T1000 (cell line): Measurements from ENCODE around the gene ANKRD50.

Experiments used
- DNase-seq: peaks from one replicate; lab custom pipeline; 2025; ENCODE audit warnings: mixed read lengths; lab: John Stamatoyannopoulos, UW

The ANKRD50 gene, protein sequence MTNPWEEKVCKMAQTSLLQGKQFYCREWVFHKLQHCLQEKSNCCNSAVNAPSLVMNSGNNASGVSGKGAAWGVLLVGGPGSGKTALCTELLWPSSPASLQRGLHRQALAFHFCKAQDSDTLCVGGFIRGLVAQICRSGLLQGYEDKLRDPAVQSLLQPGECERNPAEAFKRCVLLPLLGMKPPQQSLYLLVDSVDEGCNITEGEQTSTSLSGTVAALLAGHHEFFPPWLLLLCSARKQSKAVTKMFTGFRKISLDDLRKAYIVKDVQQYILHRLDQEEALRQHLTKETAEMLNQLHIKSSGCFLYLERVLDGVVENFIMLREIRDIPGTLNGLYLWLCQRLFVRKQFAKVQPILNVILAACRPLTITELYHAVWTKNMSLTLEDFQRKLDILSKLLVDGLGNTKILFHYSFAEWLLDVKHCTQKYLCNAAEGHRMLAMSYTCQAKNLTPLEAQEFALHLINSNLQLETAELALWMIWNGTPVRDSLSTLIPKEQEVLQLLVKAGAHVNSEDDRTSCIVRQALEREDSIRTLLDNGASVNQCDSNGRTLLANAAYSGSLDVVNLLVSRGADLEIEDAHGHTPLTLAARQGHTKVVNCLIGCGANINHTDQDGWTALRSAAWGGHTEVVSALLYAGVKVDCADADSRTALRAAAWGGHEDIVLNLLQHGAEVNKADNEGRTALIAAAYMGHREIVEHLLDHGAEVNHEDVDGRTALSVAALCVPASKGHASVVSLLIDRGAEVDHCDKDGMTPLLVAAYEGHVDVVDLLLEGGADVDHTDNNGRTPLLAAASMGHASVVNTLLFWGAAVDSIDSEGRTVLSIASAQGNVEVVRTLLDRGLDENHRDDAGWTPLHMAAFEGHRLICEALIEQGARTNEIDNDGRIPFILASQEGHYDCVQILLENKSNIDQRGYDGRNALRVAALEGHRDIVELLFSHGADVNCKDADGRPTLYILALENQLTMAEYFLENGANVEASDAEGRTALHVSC (N-terminal part only)

DNA sequence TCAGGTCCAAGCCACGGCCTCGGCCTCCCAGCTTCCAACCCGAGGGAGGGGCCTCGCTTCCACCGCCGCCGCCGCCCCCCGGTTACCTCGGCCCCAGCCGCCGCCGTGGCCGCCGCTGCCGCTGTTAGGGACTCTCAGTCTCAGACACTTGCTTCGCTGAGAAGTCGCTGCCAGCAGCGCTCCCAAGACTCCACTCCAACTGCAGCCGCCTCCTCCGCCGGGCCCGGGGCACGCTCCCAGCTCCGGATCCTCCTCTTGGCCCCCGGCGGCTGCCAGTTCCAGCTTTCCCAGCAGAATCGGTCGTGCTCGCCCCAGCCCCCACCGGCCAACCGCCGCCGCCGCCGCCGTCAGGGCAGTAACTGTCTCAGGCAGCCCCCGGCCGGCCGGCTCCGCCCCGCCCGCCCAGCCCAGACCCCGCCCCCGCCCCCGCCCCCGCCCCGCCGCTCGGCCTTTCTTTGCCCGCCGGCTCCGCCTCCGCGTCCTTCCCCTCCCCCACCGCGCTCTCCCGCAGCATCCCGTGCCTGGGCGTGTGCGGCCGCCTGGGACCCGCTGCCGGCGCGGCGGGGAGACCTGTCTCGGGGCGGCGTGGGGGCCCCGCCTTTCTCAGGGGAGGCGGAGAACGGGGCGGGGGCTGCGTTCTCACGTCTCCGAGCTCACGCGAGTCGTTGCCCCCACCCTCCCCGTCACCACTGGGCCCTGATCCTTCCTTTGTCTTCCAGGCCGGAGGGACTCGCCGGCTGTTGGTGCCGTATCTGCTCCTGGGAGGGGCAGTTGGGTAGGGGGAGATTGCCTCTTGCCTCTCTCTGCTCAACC, at the start of gene ANKRD50:
ANKRD50 (minus strand) TSS at position 361 of the 813 bp plus-strand sequence. CDS start 2,221 bp downstream, outside the sequence.
- peak; percentile 82 for DNase-seq

DNA sequence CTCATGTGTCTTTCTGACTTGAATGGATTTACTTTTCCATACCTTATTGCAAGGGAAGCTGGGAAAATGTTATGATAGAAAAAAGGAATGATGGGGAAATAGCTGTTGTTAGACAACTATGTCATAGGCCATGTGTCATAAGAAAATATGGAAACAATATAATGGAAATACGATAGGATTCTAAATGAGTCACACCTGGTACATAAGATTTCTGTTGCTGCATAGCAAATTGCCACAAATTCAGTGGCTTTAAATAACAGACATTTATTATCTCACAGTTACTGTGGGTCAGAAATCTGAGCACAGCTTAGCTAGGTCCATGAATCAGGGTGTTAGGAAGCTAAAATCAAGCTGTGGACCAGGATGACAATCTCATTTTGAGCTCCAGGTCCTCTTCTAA, 44.6 kb upstream of the ANKRD50 start:
- no peak for DNase-seq

DNA sequence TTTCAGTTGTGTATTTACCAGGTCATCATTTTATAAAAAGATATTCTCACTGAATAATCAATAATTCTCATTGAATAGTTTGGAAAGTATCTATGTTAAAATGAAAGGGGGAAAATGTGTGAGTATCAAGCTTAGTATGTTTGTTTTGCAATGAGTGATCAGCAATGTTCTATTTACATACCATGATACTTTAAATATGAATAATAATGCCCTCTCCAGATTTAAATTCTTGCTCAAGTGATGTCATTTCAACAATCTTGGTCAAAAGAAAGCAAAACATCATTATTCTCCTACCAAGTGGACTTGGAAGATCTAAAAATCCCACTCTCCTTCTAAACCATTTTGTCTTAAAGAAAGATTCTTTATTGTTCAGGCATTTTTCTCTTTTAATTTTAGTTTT, 42.1 kb upstream of the ANKRD50 start:
- DNase-seq: no peak

DNA sequence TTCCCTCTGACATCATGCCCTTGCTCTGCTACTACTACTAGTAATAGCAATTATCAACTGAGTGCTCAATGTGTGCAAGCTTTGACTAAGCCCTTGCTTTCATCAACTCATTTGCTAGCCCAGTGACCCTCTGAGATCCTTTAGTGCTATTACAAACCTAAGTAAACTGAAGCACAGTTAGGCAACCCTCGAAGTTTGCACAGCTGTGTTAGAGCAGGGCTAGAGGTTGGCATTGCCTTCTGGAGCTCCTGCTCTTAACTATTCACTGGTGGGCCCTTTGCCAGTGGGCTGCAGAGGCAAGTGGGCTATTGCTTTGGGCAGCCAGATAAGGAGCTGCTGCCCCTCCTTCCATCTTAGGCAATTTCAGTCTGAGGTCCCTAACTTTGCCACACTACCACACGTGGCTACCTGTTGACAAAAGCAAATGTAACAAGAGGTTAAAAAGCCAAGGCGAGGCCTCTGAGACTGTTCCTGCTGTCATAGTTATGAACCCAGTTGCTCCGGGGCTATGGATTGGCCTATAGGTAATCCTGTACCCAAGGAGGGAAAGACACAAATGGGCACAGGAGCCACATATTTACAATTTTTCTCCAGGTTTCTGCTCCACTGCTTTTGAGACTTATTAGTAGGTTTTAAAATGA, 41.5 kb upstream of the ANKRD50 start:
- DNase-seq: no peak

DNA sequence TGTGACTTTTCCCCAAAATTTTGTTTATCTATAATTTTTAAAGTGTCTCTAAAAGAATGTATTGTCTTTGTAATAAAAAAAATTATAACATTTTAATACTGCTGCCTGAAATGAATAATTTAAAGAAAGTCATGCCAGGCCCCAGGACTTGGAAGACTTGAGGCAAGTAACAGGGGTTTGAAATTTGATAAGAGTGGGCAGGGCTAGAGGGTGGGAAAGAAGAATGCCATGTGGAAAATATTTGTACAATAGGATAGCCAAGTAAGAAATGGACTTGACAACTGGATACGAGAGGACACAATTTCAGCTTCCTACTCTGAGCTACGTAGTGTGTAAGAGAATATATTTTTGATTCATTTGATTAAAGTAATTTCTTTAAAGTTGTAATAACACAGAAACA, 36.9 kb upstream of the ANKRD50 start:
- no peak for DNase-seq

DNA sequence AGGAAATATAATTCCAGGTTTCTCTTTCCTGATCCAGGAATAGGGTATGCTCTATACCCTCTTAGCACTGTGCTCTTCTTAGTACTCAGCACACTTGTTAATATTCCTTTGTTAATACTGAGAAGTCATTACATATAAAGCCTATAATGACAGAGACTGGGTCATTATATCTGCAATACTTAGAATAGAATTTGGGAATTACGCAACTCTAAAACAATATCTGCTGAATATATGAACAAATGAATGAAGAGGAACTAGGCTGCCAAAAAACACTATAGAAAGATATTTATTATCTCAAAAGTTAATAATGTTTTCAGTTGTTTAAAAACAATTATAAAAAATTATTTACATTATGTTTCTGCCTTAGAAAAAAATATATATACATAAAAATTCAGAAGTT, 36.4 kb upstream of the ANKRD50 start:
- DNase-seq: no peak

DNA sequence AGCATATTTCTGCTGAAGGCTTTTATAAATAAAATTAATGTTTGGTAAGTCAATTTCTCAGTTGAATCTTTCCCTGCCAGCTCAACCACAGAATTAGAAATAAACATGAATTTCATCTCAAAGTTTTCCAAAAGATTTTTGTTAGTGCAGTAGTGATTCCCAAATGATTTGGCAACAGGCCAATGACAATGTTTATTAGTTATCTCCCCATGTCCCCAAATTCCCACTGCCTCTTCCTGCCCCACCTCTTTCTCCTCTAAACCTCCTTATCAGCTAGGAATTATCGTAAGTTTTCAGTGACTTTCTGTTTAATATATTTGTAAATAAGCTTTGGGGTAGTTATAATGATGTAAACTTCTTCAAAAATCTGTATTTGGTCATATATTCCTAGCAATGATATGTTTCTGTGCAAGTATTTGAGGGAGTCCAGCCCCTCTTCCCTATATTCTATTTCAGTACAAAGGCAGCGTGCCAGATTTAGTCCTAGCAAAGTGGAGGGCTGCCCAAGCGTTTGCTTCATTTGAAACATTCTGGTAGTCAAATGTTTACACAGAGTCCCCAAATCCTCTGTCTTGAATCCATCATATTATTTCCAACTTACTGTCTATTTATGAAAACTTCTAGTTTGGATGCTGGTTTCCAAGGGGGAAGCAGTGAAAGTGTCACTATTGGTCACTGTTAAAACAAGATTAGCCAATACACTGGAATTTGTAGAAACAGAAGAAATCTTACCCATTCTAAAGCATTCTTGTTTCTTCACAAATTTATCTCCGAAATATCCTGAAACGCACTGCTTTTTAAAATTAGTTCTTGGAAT, 33.7 kb upstream of the ANKRD50 start:
- DNase-seq: no peak

DNA sequence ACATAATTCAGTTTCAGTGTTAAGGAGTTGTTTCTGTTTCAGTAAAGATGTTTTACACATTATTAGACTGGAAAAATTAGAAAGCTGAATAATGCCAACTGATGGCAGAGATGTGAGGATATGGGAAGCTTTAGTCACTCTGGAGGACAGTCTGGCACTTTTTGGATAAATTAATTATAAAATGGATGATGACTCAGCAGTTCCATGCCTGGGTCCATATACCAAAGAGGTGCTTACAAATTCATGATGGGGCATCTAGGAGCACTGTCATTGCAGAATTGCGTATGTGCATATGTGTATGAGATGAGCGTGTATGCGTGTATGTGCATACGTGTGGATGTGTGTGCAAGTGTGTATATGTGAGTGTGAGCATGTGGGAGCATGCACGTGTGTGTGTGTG, 31.2 kb upstream of the ANKRD50 start:
- DNase-seq: no peak

DNA sequence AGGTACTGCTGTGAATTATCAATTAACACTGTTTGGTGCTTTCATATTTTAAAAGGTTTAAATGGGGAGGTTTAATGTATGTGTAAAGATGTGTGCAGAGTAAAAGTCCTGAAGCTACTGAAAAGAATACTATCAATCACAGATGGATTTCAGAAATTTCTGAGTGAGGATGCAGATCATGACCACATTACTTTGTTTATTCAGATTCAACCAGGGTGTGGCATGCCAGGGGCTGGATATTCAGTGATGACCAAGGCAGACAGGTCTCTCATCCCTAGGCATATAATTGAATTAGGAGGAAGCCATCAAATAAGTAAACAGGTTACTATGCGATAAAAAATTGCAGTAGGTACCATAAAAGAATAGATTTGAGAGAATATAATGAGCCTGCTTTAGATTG, 28.0 kb upstream of the ANKRD50 start:
- no peak for DNase-seq

DNA sequence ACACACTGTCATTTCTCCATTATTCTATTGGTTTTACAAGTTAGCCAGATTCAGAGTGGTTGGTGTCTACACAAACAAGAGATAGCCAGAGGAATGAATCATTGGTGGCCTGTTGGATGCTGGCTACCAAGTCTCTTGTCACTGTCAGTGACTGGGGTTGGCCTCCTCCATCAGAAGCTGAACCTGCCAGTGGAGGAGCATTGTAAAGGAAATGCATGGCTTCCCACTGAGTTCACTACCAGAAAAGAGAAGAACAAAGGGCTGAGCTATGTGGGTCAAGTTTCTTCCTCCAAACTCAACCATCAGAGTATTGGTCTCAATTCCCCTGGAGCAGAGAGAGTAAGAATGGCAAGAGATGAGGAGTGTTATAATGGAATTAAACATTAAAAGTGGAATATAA, 26.5 kb upstream of the ANKRD50 start:
- no peak for DNase-seq

DNA sequence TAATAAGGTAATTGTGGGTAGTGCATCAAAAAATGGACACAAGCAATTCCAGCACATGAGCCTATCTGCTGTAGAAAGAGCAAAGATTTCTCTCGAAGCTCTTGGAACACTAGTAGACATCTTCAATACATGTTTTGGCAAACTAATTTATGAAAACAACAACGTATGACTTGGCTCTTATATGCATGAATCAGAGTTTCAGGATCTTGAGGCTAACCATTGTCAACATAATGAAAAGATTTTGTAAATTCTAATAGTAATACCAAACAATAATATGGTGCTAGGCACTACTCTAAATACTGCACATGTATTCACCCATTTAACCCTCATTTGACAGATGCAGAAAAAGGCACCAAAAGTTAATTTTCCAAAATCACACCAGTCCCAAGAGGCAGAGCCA, 25.1 kb upstream of the ANKRD50 start:
- no peak for DNase-seq

DNA sequence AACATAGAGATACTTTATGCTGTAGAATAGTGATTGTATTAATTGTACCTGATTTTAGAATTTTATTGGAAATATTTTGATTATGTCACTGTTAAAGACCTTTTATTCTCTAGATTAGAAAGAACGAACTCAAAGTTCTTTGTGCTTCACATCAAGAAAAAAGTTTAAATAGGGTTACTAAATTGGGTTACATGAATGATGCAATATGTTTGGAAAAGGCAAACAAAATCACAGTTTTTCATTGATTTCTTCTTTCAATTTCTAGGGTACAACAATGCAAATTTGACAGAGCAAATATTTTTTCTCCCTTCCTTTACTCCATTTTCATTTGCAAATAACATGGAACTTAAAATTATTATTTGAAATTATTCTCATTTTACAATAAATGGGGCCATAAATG, 24.0 kb upstream of the ANKRD50 start:
- no peak for DNase-seq

DNA sequence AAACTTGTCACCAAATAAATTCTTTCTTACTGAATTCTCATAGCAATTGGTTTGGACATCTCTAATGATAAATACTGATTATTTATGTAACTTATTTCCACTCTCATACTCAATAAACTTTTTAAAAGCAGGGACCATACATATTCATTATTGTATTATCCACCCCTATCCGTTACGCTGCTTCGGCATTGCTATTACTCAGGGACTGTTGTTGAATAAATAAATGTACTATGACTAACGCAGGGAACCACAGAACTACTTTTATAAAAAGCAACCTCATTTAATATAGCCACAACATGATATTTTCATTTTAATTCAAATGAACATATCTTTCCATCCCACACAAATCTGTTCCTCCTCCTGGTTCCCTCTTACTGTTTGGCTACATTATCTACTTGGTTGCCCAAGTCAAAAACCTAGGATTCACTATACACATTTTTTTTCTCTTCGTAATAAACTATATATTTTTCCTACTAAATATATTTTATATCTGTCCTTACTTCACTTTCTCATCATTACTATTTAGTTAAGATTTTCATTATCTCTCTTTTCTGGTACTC, 14.9 kb upstream of the ANKRD50 start:
- no peak for DNase-seq

DNA sequence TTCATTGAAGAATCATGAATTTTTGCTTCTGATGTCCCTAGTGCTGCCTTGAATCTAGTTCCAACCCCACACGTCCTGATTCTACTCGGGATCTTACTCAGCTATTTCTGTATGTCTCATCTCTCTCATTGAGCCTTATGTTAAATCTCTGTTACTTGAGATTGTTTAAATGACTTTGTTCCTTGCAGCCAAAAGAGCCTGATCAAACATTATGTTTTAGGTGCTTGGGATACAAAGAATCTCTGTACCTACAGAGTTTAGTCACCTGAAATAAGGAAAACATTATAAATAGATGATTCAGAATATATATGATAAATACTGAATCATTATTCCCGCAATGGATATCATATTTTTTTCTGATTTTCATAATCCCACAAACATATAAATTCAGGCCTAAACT, 13.7 kb upstream of the ANKRD50 start:
- DNase-seq: no peak

DNA sequence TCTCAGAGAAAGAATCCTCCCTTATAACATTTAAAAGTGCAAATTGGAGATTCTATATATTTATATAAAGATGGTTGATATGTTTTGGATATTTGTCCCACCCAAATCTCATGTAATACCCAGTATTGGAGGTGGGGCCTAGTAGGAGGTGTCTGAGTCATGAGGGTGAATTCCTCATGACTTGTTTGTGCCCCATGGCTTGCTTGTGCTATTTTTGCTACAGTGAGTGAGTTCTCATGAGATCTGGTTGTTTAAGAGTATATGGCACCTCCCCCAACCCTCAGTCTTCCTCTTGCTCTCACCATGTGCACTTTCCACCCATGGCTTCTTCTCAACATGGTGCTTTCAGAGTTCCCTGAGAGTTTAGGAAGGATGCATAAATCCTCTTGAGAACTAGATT, 9.5 kb upstream of the ANKRD50 start:
- DNase-seq: no peak

DNA sequence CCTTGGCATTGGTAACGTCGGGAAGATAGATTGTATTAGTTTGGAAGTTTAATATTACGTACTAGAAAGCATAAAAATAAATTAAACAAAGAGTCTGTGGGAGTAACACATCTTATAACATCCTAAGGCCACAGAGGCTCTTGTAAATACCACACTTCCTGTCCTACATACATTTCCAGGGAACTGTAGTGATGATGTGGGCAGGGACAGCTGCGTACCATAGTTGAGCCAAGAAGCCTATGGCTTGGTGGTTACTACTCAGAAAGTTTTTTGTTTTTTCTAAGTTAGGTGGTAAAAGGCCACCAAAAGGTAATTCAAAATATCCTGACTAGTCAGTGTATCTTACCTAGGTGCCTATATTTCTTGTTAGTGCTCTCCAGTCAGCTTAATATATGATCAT, 4.6 kb upstream of the ANKRD50 start:
- no peak for DNase-seq

DNA sequence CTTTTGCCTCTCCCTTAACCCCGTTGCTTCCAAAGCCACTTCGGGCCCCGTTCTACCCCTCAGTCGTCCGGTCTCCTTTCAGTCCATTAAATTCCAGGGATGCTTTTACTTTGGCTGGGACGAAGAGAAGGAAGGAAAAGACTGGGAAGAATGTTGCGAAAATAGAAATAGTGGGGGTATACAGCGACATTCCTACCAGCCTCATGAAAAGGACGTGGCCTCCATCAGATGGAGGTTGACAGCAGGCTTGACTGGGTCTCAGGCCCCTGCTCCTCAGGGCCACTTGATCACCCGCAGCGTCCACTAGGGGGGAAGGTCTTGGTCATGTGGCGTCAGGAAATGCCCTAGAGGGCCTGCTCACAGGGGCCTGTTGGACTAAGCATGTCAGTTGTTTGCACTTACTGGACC, 657 bp upstream of the ANKRD50 start:
- DNase-seq: peak; percentile 33

DNA sequence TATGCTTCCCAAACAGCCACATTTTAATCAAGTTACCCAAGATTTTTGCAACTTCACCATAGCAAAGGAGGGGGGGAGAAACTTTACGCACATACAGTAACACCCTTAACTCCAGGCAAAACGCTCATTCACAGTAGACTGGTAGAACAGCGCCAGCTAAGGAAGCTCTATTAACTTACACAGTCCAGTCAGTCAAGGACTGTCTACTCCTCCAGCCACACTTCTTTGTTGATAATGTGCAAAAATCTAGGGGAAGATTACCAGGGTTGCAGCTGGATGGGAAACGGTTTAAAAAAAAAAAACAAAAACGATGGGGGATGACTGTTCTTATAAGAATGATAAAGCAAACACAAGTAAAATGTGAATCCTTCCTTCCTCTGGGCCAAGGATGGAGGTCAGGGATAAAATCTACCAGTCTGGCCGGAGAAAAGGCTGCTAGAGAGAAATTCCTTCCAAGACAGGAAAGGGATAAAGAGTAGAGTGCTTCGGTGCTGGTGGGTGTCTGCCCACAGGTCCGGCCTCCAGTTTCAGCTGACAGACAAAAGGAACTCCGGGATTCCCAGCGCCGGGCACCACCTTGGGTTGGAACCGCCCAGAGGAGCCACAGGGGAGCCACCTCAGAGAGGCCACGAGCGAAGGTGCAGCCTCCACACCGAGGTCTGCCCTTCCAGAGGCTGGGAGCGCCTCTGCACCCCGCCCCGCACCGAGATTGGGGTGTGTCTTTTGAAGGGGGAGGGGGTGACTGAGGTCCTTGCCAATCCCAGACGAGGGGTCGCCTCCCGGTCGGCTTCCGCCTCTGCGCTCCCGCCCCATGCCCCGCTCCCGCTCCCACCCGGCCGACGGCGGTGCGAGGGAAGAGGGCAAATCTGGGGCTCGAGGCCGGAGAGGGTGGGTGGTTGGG, 811 bp downstream of the ANKRD50 start:
- no peak for DNase-seq

DNA sequence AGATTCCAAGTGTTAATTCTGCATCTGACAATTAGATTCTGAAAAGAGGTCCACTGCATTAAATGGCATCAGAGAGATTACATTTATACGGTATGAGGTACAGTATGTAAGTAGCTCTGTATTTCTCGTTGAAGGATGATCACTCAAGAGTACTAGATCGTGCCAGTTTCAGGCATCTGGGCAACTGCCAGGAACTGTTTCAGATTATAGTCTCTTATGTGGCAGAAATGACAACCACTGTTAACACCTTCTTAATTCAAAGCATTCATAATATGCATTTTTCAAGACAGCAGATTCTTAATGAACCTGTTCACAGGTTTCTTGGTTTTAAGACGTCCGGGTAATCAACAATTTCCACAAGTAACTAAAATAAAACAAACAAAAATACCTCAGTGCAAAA, 1.6 kb downstream of the ANKRD50 start:
- no peak for DNase-seq
